GM18499 (cell line): Measurements from ENCODE around the gene EPC2.

Experiments
- ATAC-seq: cut with Tn5 transposase; IDR thresholded peaks from one replicate; pipeline ENCODE4 v1.9.1; 2021; ENCODE audit warnings: moderate number of reproducible peaks; ENCODE audit not compliant: insufficient read depth, unreplicated experiment

The EPC2 gene, protein sequence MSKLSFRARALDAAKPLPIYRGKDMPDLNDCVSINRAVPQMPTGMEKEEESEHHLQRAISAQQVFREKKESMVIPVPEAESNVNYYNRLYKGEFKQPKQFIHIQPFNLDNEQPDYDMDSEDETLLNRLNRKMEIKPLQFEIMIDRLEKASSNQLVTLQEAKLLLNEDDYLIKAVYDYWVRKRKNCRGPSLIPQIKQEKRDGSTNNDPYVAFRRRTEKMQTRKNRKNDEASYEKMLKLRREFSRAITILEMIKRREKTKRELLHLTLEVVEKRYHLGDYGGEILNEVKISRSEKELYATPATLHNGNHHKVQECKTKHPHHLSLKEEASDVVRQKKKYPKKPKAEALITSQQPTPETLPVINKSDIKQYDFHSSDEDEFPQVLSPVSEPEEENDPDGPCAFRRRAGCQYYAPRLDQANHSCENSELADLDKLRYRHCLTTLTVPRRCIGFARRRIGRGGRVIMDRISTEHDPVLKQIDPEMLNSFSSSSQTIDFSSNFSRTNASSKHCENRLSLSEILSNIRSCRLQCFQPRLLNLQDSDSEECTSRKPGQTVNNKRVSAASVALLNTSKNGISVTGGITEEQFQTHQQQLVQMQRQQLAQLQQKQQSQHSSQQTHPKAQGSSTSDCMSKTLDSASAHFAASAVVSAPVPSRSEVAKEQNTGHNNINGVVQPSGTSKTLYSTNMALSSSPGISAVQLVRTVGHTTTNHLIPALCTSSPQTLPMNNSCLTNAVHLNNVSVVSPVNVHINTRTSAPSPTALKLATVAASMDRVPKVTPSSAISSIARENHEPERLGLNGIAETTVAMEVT

DNA sequence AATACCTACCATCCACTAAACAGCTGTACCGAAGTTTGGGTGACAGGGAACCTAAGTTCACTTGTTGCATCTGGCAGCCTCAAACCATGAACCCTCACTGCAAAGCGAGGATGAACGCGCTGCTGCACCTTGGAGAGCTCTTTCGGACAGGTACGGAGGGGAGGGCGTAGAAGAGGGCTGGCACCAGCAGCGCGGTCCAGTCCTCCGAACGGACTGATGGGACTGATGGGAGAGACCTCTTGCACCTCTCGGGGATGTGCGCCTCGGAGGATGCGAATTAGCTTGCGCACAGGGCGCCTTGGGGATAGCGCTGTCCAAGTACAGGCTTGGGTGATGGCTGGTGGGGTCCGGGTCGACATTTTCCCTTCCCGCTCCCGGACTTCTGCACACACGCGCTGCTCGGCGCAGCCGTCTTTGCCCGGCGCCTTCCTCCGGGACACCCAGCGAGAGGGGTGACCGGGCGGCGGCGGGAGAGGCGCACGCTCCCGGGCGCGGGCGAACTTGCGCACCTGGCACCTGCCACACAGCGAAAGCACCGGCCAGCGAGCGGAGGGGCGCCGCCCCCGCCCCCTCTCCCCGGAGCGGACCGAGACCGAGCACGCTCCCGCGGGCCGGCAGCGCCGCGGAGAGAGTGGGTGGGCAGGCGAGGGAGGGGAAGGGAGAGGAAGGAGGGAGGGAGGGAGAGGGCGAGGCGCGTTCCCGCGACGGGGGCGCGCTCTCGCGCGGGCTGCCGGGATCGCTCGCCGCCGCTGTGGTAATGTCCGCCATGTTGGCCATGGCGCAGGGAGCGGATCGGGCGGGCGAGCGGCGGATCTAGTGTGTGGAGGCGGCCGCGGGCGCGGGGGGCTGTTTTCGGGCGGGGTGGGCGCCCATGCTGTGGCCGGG lies at the start of gene EPC2:
EPC2 (plus strand) TSS at position 754 of the 885 bp plus-strand sequence. CDS start 267 bp downstream, outside the sequence.
- ATAC-seq = peak; percentile 20

DNA sequence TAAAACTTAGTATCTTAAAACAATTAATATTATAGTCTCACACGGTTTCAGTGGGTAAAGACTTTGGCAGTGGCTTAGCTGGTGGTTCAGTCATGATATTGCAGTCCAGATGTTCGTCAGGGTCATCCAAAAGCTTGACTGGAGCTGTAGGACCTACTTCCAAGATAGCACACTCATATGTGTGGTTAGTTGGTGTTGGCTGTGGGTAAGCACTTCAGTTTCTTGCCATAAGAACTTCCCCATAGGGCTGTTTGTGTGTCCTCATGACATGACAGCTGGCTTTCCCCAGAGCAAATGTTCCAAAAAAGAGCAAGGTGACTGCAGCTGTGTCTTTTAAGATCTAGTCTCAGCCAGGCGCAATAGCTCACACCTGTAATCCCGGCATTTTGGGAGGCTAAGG lies 48.5 kb upstream of the EPC2 start:
- ATAC-seq = no peak

DNA sequence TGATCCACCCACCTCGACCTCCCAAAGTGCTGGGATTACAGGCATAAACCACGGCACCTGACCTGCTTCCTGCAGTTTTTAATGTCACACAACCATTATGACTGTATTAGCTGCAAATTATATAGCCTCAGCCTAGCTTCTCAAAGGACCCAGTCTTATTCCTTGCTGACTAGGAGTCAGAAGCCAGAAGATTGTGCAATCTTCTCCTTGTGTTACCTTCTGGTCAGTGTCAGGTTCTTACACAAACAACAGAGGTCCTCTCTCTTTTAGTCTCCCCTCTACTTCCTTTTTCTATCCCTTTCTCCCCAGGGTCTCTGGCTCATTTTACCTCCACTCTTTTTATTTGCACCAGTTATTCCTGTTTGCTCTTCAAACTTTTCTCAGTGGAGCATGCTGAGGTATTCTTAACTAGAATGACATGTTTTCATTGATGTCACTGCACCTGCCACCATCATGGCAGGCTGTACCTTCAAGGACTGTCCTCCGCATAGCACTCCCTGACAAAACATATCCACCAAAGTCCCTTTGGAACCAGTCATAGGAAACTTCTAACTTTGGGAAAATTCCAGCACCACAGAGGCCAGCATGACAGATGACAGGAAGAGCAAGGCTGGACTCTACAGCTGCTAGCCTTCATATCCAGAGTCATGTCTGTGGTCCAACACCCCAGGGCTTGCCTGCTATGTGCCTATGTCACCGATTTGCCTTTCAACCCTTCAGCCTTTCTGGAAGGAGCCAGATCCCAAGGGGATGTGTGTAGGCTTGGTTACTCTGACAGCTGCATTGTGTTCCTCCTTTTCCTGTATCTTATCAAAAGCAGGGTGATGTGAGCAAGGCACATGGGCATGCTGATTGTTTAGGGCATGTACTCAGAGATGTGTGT lies 45.2 kb upstream of the EPC2 start:
- no peak for ATAC-seq

DNA sequence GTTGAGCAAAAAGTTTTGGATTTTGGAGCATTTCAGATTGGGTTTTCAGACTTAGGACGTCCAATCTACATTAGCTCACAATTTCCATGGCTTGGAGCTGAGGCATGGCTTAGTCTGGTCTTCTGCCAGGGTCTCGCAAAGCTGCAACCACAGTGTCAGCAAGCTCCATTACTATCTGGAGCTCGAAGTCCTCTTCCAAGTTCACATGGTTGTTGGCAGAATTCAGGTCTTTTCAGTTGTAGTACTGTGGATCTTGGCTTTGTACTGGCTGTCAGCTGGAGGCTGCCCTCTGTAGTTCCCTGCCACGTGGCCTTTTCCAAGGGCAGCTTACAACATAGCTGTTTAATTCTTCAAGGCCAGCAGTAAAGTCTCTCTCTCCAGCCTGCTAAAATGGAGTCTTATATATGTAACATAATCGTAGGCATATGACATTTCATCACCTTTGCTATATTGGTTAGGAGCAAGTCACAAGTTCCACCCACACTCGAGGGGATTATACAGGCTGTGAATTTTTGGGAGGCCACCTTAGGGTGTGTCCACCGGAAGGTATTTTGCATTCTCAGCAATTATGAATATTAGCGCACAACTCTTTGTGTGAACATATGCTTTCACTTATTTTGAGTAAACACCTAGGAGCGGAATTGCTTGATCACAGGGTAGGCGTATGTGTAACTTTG lies 41.5 kb upstream of the EPC2 start:
- ATAC-seq = peak; percentile 23

DNA sequence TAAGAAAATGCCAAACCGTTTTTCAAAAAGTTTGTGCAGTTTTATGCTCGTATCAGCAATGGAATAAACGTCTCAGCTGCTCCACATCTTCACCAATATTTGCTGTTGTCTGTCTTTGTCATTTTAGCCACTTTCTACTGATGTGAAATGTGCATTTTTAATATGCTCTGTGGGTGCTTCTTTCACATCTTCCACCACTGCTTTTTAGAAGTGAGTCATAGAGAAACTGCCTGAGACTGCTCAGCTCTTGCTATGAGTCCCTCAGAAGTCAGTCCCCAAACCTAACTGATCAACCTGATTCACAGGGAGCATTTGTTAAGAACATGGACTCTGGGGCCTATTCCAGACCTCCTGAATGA lies 41.0 kb upstream of the EPC2 start:
- ATAC-seq = peak; percentile 98

DNA sequence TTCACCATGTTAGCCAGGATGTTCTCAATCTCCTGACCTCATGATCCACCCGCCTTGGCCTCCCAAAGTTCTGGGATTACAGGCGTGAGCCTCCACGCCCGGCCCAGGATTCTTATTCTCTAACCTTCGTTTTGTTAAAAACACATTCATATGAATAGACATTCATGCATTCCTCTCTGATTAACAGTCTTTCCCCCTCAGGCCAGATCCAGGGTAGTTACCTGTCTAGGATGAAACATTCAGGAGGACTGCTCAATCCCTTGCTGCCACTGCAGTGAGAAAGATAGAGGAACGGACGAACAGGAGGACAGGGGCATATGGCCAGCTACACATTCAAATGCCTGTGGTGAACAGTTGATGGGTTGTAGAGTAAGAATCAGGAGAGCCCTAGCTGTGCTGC lies 39.6 kb upstream of the EPC2 start:
- ATAC-seq = no peak

DNA sequence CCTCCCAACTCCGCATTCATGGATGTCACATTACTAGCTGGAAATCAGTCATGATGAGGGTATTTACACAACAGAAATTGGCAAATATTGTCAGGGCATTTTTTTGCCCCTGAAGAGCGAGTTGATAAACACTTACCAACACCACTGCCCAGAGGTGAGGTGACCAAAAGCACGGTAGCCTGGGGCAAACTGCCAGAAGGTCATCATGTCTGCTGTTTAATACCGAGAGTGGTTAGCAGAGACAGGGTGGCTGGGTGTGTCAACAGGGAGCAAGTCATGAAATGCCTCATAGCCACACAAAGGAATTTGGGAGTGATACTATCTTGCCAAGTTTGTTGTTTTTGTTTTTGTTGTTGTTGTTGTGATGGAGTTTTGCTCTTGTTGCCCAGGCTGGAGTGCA lies 37.0 kb upstream of the EPC2 start:
- no peak for ATAC-seq

DNA sequence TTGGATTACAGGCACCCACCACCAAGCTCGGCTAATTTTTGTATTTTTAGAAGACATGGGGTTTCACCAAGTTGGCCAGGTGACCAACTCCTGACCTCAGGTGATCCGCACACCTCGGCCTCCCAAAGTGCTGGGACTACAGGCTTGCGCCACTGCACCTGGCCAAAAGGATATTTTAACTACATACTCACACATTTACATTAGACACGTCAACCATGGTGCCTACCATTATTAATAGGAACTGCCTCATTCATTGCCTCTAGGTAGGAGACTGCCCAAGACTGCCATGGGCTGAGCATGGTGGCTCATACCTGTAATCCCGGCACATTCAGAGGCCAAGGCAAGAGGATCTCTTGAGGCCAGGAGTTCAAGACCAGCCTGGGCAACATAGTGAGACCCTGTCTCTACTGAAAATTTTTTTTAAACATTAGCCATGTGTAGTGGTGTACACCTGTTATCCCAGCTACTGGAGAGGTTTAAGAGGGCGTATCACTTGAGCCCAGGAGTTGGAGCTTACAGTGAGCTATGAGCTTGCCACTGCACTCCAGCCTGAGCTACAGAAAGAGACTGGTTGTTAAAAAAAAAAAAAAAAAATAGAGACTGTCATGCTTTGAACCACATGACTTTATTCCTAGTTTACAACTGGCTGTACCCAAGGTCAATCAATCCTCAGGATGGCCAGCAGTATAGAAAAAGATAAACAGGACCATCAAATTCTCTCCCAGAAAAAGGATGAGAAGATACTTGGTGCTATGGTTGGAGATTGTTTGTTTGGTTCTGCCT lies 31.1 kb upstream of the EPC2 start:
- ATAC-seq = no peak

DNA sequence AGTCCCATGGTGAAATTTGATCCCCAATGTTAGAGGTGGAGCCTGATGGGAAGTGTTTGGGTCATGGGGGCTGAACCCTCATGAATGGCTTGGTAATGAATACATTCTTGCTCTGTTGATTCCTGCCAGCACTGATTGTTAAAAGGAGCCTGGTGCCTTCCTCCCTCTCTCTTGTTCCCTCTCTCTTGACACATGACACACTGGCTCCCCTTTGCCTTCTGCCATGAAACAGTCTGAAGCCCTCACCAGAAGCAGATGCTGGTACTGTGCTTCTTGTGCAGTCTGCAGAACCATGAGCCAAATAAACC lies 30.6 kb upstream of the EPC2 start:
- no peak for ATAC-seq

DNA sequence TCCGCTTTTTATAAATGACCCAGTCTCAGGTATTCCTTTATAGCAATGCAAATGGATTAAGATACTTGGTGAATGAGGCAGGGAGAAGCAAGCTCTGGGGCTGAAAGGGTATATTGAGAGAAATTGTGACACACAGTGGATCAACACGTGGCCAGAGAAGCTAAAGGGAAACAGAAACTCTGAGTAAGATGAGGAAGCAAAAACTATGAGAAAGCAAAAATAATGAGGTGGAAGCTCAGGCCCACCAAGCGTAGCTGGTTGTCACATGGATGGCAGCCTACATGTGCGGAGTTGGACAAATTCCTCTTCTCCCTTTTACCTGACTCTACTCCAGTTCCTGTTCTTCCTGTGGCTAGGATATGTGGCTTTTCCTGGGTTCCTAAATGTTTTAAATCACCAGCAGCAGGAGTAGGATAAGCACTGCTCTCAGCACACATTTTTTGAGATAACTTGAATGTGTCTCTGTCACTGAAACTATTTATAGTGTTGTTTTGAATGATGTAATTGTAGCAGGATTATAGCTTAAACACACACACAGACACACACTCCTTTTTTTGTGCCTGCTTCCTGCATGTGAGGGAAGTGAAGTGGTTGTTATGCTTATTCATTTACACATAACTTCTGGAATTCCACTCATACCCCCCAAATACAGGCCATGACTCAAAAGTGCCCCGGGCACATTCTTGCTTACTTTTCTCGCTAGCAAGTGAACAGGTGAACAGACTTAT lies 30.1 kb upstream of the EPC2 start:
- ATAC-seq = peak; percentile 95

DNA sequence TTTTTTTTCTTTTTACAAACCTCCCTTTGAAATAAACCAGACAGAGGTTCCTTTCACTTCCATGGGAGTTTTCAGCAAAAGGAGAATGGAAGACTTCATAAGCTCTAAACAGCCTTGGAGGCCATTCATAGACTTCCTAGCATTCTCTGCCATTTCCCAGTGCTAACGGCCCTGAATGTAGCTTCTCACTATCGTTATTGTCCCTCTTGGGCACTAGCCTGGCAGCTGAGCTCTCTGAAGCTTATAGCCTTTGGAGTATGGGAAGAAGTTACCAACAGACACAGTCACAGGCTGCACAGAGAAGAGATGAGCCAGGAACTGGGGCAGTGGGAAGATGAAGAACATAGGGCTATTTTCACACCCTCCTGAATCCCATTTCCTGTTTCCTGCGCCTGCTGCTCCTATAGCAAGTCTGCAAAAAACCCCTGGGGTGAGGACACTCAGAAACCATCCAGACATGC lies 29.1 kb upstream of the EPC2 start:
- ATAC-seq = no peak

DNA sequence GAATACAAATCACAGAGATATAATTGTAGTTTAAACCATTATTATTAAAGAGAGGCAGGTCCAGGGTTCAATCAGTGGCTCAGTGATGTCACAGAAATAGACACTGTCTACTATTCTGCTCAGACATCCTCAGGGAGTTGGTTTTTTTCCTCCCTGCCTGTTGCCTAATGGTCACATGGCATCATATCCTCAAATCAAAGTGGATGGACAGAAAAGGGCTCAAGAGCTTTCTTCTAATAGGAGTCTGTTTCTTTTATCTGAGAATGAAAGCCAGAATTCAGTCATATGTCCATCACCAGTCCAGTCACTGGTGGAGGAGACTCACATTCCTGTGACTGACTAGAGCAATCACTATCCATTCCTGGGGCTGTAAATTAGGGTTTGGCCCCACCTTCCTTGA lies 27.9 kb upstream of the EPC2 start:
- no peak for ATAC-seq

DNA sequence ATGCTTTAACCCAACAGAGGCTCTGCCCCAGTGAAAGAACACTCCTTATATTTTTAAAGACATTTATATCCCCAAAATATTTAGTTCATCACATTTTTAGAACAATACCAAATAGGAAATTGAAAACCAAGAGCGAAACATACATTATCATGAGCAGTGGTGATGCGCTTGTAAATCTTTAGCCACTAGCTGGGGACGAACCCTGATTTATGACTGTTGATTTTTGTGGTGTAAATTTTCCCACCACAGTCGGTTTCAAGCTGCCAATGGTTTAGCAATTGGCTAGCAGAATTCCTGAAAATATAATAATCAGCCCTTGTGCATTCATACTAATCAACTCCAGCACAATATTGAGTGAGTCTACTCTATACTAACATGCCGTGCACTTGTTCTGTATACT lies 27.3 kb upstream of the EPC2 start:
- ATAC-seq = no peak

DNA sequence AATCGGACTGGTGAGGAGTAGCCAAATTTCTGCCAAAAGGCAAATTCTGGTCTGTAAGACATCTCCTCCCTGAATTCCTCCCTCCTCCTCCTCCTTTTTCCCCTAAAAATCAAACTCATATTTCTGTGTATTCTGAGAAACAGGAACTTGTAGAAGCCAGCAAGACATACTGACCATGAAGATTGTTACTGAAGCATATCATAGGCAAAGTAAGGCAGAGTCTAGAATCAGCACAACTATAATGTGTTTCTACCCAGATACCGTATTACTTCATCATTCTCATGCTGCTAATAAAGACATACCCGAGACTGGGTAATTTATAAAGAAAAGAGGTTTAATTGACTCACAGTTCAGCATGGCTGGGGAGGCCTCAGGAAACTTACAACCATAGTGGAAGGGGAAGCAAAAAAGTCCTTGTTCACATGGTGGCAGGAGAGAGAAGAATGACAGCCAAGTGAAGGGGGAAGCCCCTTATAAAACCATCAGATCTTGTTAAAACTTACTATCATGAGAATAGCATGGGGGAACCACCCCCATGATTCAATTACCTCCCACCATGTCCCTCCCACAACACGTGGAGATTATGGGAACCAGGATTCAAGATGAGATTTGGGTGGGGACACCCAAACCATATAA lies 24.9 kb upstream of the EPC2 start:
- ATAC-seq = no peak

DNA sequence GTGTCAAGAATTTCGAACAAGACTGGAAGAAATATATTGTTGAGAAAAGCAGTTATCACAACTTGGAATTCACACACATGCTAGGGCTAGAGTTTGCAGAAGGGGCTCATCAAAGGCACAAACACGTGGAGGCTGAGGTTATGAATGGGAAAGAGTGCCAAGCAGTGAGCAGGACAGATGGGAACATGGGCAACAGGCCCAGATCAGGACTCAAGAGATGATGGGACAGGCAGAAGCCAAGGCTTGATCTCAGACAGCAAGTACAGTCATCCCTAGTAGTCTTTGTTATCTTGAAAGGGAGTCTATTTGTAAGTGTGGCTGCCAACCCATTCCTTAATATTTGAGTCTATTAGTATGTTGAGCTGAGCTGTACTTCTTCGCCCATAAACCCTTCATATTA lies 22.2 kb upstream of the EPC2 start:
- ATAC-seq = no peak

DNA sequence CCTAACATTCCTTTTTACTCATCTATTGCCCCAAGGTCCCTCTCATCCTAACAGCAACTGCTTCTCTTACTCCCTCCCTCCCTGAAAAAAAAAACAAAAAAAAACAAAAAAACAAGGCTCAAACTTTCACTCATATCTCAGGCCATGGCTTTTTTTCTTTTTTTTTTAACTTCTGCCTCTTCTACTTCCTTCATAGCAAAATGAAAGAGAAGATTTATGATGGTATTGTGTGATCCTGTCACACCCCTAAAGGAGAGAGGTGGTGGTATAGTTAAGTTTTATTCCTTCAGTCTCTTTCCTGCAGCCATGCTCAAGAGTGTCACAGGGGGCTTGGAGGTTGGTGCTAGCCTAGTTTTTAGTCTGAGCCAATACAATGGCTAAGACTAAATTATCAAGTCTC lies 21.5 kb upstream of the EPC2 start:
- ATAC-seq = no peak

DNA sequence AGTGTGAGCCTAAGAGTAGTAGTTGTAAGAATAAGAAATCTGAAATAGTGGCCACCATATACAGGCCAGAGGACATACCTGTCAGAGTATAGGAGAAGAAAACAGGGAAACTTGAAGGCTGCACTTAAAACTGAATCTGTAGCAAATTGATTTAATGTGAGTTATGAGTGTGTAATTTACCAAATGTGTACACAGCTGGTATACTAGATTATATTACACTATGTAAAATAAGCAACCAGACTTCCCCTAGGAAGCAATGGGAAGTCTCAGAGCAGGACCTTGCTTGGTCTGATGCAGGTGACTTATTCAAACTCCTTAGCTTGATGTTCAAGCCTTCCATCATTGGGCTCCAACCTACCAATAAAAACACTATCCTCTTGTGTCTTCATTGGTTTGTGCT lies 17.3 kb upstream of the EPC2 start:
- no peak for ATAC-seq
